ENCODE measurements around the gene TIMELESS.
"Not testable (repeated sequence)": the region's sequence is repeated elsewhere in the genome, so short reads cannot be mapped to it uniquely, and the experiment has no call there.

The TIMELESS gene

DNA sequence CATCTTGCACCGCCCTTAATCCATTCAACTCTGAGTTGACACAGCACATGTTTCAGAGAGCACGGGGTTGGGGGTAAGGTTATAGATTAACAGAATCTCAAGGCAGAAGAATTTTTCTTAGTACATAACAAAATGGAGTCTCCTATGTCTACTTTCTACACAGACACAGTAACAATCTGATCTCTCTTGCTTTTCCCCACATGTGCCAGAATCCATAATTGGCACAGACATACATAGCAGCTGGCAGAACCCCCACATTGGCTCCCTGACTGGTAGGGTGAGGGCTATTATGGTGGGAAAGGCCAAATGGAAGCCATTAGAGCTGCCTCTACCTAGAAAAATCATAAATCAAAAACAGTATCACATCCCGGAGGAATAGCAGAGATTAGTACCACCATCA is 48.1 kb downstream of the TIMELESS start:
- not testable (repeated sequence) for DNase-seq

DNA sequence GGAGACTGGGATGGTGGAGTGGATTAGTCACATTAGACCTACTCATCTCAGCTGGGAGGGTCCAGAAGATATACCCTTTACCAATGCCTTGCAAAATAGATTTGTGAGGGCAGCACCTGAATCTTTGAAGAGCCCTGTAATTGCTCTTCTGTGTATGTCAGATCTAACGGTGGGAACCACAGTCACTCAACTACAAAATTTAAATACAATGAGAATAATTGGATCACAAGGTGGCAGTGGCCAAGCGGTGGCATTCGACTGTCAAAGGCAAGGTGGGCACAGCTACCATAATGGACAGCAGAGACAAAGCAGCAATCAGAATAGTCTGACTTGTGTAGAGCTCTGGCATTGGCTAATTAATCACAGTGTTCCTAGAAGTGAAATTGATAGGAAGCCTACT is 49.8 kb downstream of the TIMELESS start:
- DNase-seq: not testable (repeated sequence)

DNA sequence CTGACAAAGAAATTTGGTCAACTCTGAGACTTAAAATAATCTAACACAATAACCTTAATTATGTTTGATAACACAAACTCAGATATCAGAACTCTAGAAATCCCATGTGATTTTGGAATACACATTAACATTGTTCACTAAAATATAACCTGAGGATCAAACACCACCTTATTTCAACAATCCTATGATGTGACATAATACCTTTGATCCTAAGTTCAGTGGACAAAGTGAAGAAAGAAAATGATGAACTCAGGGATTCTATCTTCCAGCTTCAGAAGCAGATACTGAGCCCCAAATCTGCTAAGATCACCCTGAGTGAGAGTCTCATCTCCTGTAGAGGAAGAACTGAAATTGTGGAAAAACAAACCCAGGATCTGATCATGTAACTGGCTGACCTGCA is 50.9 kb downstream of the TIMELESS start:
- no peak for DNase-seq

DNA sequence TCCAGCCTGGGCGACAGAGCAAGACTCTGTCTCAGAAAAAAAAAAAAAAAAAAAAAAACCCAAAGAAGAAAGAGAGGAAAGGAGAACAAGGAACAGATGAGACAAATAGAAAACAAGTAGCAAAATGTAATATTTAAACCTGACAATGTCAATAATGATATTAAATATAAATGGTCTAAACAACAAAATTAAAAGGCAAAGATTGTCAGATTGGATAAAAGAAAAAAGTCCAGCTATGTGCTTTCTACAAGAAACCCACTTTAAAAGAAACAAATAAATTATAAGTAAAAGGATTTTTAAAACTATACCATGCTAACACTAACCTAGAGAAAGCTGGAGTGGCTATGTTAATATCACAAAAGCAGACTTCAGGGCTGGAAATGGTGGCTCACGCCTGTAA is 56.9 kb downstream of the TIMELESS start:
- DNase-seq: no peak

DNA sequence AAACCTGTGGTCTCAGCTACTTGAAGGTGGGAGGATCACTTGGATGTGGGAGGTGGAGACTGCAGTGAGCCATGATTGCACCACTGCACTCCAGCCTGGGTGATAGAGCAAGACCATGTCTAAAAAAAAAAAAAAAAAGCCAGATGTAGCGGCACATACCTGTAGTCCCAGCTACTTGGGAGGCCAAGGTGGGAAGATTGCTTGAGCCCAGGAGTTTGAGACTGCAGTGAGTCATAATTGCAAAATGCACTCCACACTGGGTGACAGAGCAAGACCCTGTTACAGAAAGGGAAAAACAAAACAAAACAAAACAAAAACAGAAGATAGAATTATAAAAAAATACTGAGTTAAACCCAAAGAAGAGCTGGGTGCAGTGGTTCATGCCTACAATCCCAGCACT is 57.5 kb downstream of the TIMELESS start:
- no peak for DNase-seq

DNA sequence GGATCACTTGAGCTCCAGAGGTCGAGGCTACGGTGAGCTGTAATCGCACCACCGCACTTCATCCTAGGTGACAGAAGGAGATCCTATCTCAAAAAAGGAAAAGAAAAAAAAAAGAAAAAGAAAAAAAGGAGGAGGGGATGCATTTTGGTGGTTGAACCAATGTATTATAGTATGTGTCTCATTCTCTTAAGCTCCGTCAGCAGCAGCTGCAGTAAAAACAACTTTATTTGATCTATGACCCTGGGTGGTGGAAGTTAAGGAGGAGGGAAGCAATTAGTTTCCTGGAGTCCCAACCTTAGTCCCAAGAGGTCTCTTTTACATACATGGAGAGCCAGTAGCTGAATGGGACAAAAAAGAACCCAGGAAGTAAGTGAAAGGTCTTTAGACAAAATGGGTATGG is 59.8 kb downstream of the TIMELESS start:
- no peak for DNase-seq

DNA sequence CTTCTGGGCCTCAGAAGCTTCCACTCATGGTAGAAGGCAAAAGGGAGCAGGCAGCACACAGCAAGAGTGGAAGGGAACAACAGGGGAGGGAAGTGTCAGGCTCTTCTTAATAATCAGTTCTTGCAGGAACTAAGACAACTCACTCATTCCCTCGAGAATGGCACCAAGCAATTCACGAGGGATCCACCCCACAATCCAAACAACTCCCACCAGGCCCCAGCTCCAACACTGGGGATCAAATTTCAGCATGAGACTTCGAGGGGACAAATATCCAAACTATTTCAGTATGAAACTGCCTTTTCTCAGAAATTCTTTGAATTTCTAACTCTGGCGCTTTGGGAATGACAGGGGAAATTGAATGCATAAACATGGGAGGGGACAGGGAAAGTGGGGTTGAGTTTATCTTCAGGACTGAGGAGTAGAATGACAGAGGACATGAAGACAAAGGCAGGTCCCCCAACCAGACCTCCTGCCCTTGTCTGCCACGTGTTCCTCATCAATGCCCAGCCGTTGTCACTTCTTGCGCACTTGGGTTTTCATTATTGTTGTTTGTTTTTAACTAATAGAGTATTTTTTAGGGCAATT is 62.0 kb downstream of the TIMELESS start:
- no peak for DNase-seq

DNA sequence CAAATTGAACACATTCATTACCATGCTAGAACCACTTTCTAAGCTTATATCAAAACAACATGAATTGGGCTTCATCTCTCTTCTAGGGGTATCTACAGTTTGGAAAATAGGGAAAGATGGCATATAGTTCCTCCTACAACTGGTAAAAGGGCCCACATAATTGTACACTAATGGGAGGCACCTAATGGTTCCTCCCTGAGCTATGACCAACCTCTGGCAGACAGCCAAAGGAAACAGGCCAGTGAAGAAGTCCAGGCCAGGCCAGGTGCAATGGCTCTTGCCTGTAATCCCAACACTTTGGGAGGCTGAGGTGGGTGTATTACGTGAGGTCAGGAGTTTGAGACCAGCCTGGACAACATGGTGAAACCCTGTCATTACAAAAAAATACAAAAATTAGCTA is 63.4 kb downstream of the TIMELESS start:
- no peak for DNase-seq

DNA sequence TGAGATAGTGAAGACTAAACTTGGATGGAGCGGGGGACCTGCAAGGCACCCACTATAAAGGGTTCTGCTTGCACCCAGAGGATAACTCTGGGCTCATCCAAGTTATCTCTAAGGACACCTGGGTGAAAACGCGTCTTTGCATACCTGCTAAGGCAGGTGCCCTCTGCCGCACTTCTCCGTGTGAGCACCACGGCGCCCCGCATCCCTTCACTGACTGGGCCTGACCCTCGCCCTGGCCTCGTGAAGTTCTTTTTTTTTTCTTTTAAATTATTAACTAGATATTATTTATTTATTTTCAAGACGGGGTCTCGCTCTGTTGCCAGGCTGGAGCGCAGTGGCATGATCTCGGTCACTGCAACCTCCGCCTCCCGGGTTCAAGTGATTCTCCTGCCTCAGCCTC is 66.6 kb downstream of the TIMELESS start:
- no peak for DNase-seq

DNA sequence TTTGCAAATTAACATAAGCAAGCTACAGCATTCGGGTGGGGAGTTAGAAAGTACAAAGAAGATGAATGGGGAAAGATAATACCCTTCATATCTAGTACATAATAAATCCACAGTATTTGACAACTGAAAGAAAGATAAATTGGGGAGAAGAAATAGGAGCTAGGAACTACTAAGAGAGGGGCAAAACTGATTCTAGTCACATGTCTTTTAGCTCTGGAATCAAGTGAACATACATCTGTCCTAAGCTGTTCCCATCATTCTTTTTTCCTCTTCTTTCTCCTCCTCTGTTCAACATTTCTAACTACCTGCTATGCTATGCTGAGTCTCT is 71.3 kb downstream of the TIMELESS start:
- no peak for DNase-seq

DNA sequence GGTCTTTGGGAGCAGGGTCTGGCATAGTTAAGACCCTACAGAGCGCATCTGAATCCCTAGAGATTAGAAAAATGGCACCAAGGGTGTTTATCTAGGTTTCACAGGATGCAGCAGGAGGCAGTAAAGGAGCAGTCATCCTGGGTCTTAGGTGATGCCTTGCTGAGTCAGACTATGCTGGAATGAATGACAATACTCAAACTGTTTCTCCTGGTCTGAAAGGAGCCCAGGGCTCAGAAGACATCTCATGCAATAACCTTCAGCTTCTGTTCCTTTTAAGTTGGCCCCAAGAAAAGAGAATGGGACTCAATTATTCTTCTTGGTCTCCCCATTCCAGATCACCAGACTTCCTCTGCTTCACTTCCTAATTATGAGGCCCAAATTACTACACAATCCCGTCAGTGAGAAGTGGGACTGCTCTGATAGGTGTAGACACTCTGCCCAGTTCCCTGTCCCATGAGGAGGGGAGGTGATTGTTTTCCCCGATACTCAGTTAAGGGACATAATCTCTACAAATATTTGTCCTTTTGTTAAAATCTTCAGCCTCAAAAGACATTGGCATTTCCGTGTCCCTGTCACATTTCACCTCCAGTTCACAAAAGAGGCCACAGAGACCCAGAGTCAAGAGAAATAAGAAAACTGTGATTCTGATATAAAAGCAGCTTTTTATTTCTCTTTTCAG is 71.8 kb downstream of the TIMELESS start:
- DNase-seq: no peak

DNA sequence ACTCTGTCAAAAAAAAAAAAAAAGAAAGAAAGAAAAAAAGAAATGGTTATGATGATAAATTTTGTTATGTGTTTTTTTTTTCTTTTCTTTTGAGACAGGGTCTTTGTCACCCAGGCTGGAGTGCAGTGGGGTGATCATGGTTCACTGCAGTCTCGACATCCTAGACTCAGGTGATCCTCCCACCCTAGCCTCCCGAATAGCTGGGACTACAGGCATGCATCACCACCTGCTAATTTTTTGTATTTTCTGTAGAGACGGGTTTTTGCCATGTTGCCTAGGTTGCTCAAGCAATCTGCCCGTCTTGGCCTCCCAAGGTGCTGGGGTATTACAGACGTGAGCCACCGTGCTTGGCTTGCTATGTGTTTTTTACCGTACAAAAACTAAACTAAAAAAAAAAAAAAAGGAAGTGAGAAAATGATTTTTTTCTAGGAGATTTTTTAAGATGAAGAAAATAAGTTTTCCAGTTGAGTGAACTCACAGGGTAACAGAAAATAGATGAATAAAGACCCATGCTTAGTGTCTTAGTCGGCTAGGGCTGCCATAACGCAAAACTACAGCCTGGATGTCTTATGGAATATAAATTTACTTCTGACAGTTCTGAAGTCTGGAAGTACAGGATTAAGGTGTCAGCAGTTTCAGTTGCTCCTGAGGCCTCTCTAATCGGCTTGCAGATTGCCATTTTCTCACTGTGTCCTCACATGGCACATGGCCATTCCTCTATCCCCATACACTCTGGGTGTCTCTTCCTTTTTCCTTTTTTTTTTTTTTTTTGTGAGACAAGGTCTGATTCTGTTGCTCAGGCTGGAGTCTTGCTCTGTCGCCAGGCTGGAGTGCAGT is 73.4 kb downstream of the TIMELESS start:
- DNase-seq: no peak

DNA sequence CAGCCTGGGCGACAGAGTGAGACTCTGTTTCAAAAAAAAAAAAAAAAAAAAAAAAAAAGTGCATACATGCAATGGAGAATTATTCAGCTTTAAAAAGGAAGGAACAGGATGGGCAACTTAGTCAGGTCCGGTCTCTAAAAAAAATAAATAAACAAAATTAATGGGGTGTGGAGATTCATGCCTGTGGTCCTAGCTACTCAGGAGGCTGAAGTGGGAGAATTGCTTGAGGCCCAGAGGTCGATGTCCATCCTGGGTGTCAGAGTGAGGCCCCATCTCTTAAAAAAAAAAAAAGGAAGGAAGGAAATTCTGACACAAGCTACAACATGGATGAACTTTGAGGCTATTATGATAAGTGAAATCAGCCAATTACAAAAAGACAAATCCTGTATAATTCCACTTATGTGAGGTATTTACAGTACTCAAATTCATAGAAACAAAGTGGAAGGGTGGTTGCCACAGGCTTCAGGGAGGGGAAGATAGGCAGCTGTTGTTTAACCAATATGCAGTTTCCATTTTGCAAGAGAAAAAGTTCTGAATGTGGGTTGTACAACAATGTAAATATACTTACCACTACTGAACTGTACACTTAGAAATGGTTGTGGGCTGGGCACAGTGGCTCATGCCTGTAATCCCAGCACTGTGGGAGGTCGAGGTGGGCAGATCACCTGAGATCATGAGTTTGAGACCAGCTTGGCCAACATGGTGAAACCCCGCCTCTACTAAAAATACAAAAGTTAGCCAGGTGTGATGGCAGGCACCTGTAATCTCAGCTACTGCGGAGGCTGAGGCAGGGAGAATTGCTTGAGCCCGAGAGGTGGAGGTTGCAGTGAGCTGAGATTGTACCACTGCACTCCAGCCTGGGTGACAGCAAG is 74.3 kb downstream of the TIMELESS start:
- no peak for DNase-seq

DNA sequence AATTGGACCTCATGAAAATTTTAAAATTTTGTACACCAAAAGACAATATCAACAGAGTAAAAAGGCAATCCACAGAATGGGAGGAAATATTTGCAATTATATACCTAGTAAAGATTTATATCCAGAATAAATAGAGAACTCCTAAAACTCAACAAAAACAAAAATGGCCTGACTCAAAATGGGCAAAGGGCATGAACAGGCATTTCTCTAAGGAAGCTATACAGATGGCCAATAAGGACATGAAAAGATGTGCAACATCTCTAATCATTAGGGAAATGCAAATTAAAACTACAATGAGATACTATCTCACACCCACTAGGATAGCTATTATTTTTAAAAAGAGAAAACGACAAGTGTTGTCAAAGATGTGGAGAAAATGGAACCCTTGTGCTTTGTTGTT is 75.7 kb downstream of the TIMELESS start:
- DNase-seq: no peak

DNA sequence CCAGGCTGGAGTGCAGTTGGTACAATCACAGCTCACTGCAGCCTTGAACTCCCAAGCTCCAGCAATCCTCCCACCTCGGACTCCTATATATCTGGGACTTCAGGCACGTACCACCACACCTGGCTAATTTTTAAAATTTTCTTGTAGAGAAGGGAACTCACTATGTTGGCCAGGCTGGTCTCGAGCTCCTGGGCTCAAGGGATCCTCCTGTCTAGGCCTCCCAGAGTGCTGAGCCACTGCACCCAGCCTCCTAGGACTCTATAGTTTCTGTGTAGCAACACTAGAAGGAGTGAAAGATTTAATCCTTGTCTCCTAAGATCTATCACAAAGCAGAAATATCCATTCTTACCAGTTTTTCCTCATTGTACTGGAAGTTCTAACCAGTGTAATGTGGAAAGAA is 82.3 kb downstream of the TIMELESS start:
- no peak for DNase-seq
